Panc1 (cell line): ENCODE measurements around the gene NCS1. TPM values are rescaled to one million over a fixed set of nuclear protein-coding genes. Genes with fewer than 3 reads are reported as not detected.

ENCODE experiments used
- ATAC-seq: fragments of 200-7000 bp; cut with Tn5 transposase; 2 replicates; pipeline ENCODE4 v1.9.1; 2020; ENCODE audit warnings: mild to moderate bottlenecking, moderate library complexity
- BruUV-seq: library from RNA; stranded (reverse); fragments of 400-500 nt; replicated peaks from 2 replicates; lab custom pipeline; 2021; lab: Mats Ljungman, UMichigan
- CTCF ChIA-PET: fragments of 300-600 bp; sonication (Branson Sonifier 250); formaldehyde crosslinking; loops from one replicate; lab custom pipeline; 2022; ENCODE audit warnings: antibody characterized with exemption; lab: Charles Lee
- POLR2A ChIA-PET: fragments of 300-600 bp; sonication (Branson Sonifier 250); formaldehyde crosslinking; loops from one replicate; lab custom pipeline; 2022; ENCODE audit warnings: antibody characterized with exemption; lab: Charles Lee
- DNase-seq: peaks from one replicate; pipeline ENCODE4 v3.0.0-alpha.2; 2010; ENCODE audit warnings: low read depth, low spot score
- H3K27ac ChIP-seq: 2 replicates; pipeline ENCODE4 v1.5.1; 2011; ENCODE audit warnings: mild to moderate bottlenecking, low read length, inconsistent platforms
- H3K27me3 ChIP-seq: fragments of 200-500 bp; sonication (Bioruptor generic); 2 replicates; pipeline ENCODE4 v1.6.0; 2014; ENCODE audit warnings: low read length, inconsistent platforms; ENCODE audit not compliant: control insufficient read depth, insufficient read depth
- H3K36me3 ChIP-seq: fragments of 200-500 bp; sonication (Bioruptor generic); 2 replicates; pipeline ENCODE4 v1.5.1; 2014; ENCODE audit warnings: inconsistent platforms, mild to moderate bottlenecking, low read length, moderate library complexity; ENCODE audit not compliant: control insufficient read depth, insufficient read depth
- H3K4me1 ChIP-seq: 2 replicates; pipeline ENCODE4 v1.5.1; 2011; ENCODE audit warnings: inconsistent platforms, mild to moderate bottlenecking, low read length, moderate library complexity; ENCODE audit not compliant: control insufficient read depth, insufficient read depth
- H3K4me3 ChIP-seq, 2 experiments: 2 replicates each; pipeline ENCODE4 v1.5.1; 2011 to 2012; ENCODE audit warnings: low read depth in 2 of 2, low read length in 2 of 2, mild to moderate bottlenecking in 2 of 2, inconsistent platforms in 1 of 2, moderate library complexity in 1 of 2
- H3K9me3 ChIP-seq: fragments of 200-500 bp; sonication (Bioruptor generic); 2 replicates; pipeline ENCODE4 v1.5.1; 2014; ENCODE audit warnings: low read depth, mild to moderate bottlenecking, inconsistent platforms, low read length, moderate library complexity; ENCODE audit not compliant: control insufficient read depth, insufficient read depth
- CTCF ChIP-seq: fragments of 450-650 bp; IDR thresholded peaks from 2 replicates; pipeline ENCODE4 v1.5.1; 2017; ENCODE audit warnings: mild to moderate bottlenecking
- POLR2AphosphoS5 ChIP-seq: IDR thresholded peaks from 2 replicates; pipeline ENCODE4 v1.6.1; 2012; ENCODE audit warnings: mild to moderate bottlenecking, low read depth, low read length, moderate library complexity
- REST ChIP-seq, 2 experiments: IDR thresholded peaks; 2 replicates each; pipeline ENCODE4 v1.6.1; 2011 to 2012; ENCODE audit warnings: low read depth in 2 of 2, control low read depth in 1 of 2, low read length in 1 of 2, mild to moderate bottlenecking in 1 of 2, moderate library complexity in 1 of 2; ENCODE audit not compliant: insufficient read depth in 1 of 2
- SIN3A ChIP-seq: IDR thresholded peaks from 2 replicates; pipeline ENCODE4 v1.6.1; 2012; ENCODE audit warnings: low read depth, mild to moderate bottlenecking, low read length, moderate library complexity, borderline replicate concordance; ENCODE audit not compliant: insufficient read depth
- TCF7L2 ChIP-seq: IDR thresholded peaks from 2 replicates; pipeline ENCODE4 v1.6.1; 2011; ENCODE audit warnings: mild to moderate bottlenecking, low read depth, low read length, inconsistent platforms
- in situ Hi-C: cut with HindIII; loops from 2 replicates; pipeline ENCODE4 v1.10.0; 2016; ENCODE audit warnings: low sequenced_read_pairs, low pct_unique_long_range_greater_than_20kb
- intact Hi-C: fragments of 100-400 bp; cut with micrococcal nuclease; formaldehyde crosslinking; loops from one replicate; pipeline ENCODE4 v1.10.0; 2022; ENCODE audit not compliant: unreplicated experiment
- total RNA-seq: library from RNA; stranded (reverse); gene quantifications from one replicate; pipeline ENCODE4 v1.2.1, GENCODE V29; 2021; ENCODE audit not compliant: unreplicated experiment

The NCS1 gene
- total RNA-seq, 1 experiment from 2014 or later = 31.6 TPM

GRCh38 chr9:130239741-130240241 is 67.6 kb downstream of the NCS1 start:
- Histone ChIP-seq H3K4me3 (no peak overlapping the region), H3K9me3 (no peaks in the 10 kb centered on the region), H3K4me1 (no peaks in the 10 kb centered on the region), H3K27ac (no peak overlapping the region), H3K36me3 (no peaks in the 10 kb centered on the region), H3K27me3 (no peaks in the 10 kb centered on the region)
- DNase-seq (no peak), ATAC-seq (peak; percentile 35)
- TF ChIP-seq TCF7L2 (no peak), SIN3A (no peak), REST (IDR thresholded peaks at IDR 0.05; ENCODE audit: insufficient read depth in 1 of 2, low read depth in 2 of 2, low read length in 1 of 2) (no peak), CTCF (no peak), POLR2AphosphoS5 (no peak)
- no TSS peak for BruUV-seq
- ChIA-PET CTCF (no interaction called here), POLR2A (no interaction called here)
- in situ Hi-C loops (no loop called here), intact Hi-C loops (loop anchor here (5.0 to 10.0 kb wide), 2 partner anchors 132 to 175 kb away; no protein-coding TSS in a partner anchor)

- DNase-seq = no peak
Observed at GRCh38 chr9:130240410-130241197, 68.4 kb downstream of the NCS1 start.

More at GRCh38 chr9:130240410-130241197, 68.4 kb downstream of the NCS1 start:
- H3K4me3 ChIP-seq = no peak overlapping the region
- H3K27ac ChIP-seq = no peak overlapping the region
- ChIA-PET POLR2A (no interaction called here), CTCF (no interaction called here)
- H3K4me1 ChIP-seq = no peaks in the 10 kb centered on the region
- H3K36me3 ChIP-seq = no peaks in the 10 kb centered on the region
- no peaks in the 10 kb centered on the region for H3K27me3 ChIP-seq
- no TSS peak for BruUV-seq
- no peak for TF ChIP-seq REST (IDR thresholded peaks at IDR 0.05; ENCODE audit: insufficient read depth in 1 of 2, low read depth in 2 of 2, low read length in 1 of 2)
- no peak for TF ChIP-seq POLR2AphosphoS5
- TF ChIP-seq SIN3A = no peak
- no peak for TF ChIP-seq TCF7L2
- TF ChIP-seq CTCF = no peak
- H3K9me3 ChIP-seq = no peaks in the 10 kb centered on the region
- intact Hi-C loops (loop anchor here (5.0 to 10.0 kb wide), 2 partner anchors 133 to 174 kb away; no protein-coding TSS in a partner anchor), in situ Hi-C loops (no loop called here)
- ATAC-seq = peak; percentile 74
